ENCODE measurements around the gene FAM135A.
A peak's percentile ranks its signal among the peaks of the same experiment; 100 is the strongest.

Gene FAM135A

GRCh38 chr6:70411542-70412251, 1.6 kb upstream of the FAM135A start:
- H3K4me1 ChIP-seq (ENCODE audit: control insufficient read depth, insufficient read depth, low read length), result peaks cover 6% of the 10 kb centered on the region; the same call in 1 of the 2 replicates
- no peaks in the 10 kb centered on the region for H3K9me3 ChIP-seq (ENCODE audit: control insufficient read depth, insufficient read depth, low read depth, low read length)
- no peak overlapping the region for H3K27ac ChIP-seq (ENCODE audit: extremely low read depth, low read depth, low read length)
- peaks cover 0 to 4% of the 10 kb centered on the region in 2 experiments; a peak in 1 of 3 replicates for H3K36me3 ChIP-seq (ENCODE audit: control insufficient read depth in 2 of 2, insufficient read depth in 1 of 2, low read length in 2 of 2)
- ChIA-PET CTCF (interaction anchor here (1.6 to 4.6 kb wide), 2 partner anchors 42 to 102 kb away, joined by 7 to 24 read pairs; no protein-coding TSS in a partner anchor), POLR2A (interaction anchor here (0.7 to 3.7 kb wide), 5 partner anchors 10 to 40 kb away, joined by 3 to 37 read pairs (median 7); no protein-coding TSS in a partner anchor)
- no peak overlapping the region for H3K4me3 ChIP-seq (ENCODE audit: low read depth, low read length)
- TF ChIP-seq PRDM10 (tag by site-specific recombination; IDR thresholded peaks at IDR 0.05), result peak; percentile 80
- TF ChIP-seq ZNF114 (tag by site-specific recombination; IDR thresholded peaks at IDR 0.05), result no peak
- peak; percentile 61; the same call in 1 of the 2 replicates for TF ChIP-seq ATF2 (tag by site-specific recombination; IDR thresholded peaks at IDR 0.05; ENCODE audit: low read depth)
- peak; percentile 12; the same call in 1 of the 2 replicates for TF ChIP-seq IKZF3 (tag by site-specific recombination; IDR thresholded peaks at IDR 0.05)

GRCh38 chr6:70412252-70413113, 825 bp upstream of the FAM135A start:
- peak overlapping the region; percentile 68; the same call in 1 of the 2 replicates for H3K27ac ChIP-seq (ENCODE audit: extremely low read depth, low read depth, low read length)
- peak overlapping the region; percentile 75 for H3K4me3 ChIP-seq (ENCODE audit: low read depth, low read length)
- ChIA-PET POLR2A (interaction anchor here (0.6 to 3.7 kb wide), 35 partner anchors 8 to 826 kb away, joined by 3 to 37 read pairs (median 5); partner anchors contain the start of genes SDHAF4 and SMAP1), CTCF (interaction anchor here (0.5 to 6.0 kb wide), 7 partner anchors 19 to 314 kb away, joined by 3 to 43 read pairs (median 5); no protein-coding TSS in a partner anchor)
- peaks cover 3 to 8% of the 10 kb centered on the region in 2 experiments; a peak in 2 of 3 replicates for H3K36me3 ChIP-seq (ENCODE audit: control insufficient read depth in 2 of 2, insufficient read depth in 1 of 2, low read length in 2 of 2)
- no peaks in the 10 kb centered on the region for H3K9me3 ChIP-seq (ENCODE audit: control insufficient read depth, insufficient read depth, low read depth, low read length)
- peaks cover 6% of the 10 kb centered on the region; the same call in 1 of the 2 replicates for H3K4me1 ChIP-seq (ENCODE audit: control insufficient read depth, insufficient read depth, low read length)
- TF ChIP-seq ZNF623 (tag by site-specific recombination; IDR thresholded peaks at IDR 0.05), result no peak
- TF ChIP-seq, protein P1, sequence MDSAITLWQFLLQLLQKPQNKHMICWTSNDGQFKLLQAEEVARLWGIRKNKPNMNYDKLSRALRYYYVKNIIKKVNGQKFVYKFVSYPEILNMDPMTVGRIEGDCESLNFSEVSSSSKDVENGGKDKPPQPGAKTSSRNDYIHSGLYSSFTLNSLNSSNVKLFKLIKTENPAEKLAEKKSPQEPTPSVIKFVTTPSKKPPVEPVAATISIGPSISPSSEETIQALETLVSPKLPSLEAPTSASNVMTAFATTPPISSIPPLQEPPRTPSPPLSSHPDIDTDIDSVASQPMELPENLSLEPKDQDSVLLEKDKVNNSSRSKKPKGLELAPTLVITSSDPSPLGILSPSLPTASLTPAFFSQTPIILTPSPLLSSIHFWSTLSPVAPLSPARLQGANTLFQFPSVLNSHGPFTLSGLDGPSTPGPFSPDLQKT (IDR thresholded peaks at IDR 0.05; ENCODE audit: borderline replicate concordance, low read depth, low read length), result no peak
- peak; percentile 27; the same call in 1 of the 2 replicates for TF ChIP-seq YY1 (tag by site-specific recombination; IDR thresholded peaks at IDR 0.05)
- TF ChIP-seq ZSCAN30 (tag by site-specific recombination; IDR thresholded peaks at IDR 0.05), result peak; percentile 68; the same call in 1 of the 2 replicates
- no peak for TF ChIP-seq GLIS2 (tag by site-specific recombination; IDR thresholded peaks at IDR 0.05)
- TF ChIP-seq KLF16 (tag by site-specific recombination; IDR thresholded peaks at IDR 0.05), result no peak
- no peak for TF ChIP-seq ZNF146 (tag by site-specific recombination; IDR thresholded peaks at IDR 0.05)
- TF ChIP-seq SP7 (tag by site-specific recombination; IDR thresholded peaks at IDR 0.05), result no peak; the same call in 1 of the 2 replicates
- no peak for TF ChIP-seq ZSCAN16 (tag by site-specific recombination; IDR thresholded peaks at IDR 0.05)
- TF ChIP-seq ZNF24 (tag by site-specific recombination; IDR thresholded peaks at IDR 0.05), result no peak
- peak; percentile 93 for TF ChIP-seq ZNF76 (tag by site-specific recombination; IDR thresholded peaks at IDR 0.05; ENCODE audit: borderline replicate concordance, low read depth)
- no peak for TF ChIP-seq EGR2 (tag by site-specific recombination; IDR thresholded peaks at IDR 0.05; ENCODE audit: low read depth)
- TF ChIP-seq, protein P2, sequence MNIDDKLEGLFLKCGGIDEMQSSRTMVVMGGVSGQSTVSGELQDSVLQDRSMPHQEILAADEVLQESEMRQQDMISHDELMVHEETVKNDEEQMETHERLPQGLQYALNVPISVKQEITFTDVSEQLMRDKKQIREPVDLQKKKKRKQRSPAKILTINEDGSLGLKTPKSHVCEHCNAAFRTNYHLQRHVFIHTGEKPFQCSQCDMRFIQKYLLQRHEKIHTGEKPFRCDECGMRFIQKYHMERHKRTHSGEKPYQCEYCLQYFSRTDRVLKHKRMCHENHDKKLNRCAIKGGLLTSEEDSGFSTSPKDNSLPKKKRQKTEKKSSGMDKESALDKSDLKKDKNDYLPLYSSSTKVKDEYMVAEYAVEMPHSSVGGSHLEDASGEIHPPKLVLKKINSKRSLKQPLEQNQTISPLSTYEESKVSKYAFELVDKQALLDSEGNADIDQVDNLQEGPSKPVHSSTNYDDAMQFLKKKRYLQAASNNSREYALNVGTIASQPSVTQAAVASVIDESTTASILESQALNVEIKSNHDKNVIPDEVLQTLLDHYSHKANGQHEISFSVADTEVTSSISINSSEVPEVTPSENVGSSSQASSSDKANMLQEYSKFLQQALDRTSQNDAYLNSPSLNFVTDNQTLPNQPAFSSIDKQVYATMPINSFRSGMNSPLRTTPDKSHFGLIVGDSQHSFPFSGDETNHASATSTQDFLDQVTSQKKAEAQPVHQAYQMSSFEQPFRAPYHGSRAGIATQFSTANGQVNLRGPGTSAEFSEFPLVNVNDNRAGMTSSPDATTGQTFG (tag by site-specific recombination; IDR thresholded peaks at IDR 0.05; ENCODE audit: borderline replicate concordance), result no peak
- no peak for TF ChIP-seq HOXA7 (CRISPR knock-in tag; IDR thresholded peaks at IDR 0.05; ENCODE audit: borderline replicate concordance)
- TF ChIP-seq BCL6B (tag by site-specific recombination; IDR thresholded peaks at IDR 0.05), result no peak
- no peak for TF ChIP-seq IKZF3 (tag by site-specific recombination; IDR thresholded peaks at IDR 0.05)
- TF ChIP-seq ZBTB7A (tag by site-specific recombination; IDR thresholded peaks at IDR 0.05; ENCODE audit: low read depth), result no peak

Data from HEK293 (cell line).